Measurements from ENCODE around the gene ITGB6. TPM values are rescaled to one million over a fixed set of nuclear protein-coding genes. Genes with fewer than 3 reads are reported as not detected.
A peak's percentile ranks its signal among the peaks of the same experiment; 100 is the strongest.

The ITGB6 gene
- total RNA-seq, 8 experiments from 2014 or later, result 0.04 to 4.0 (median 0.07) TPM

- H3K4me3 ChIP-seq, result no peak overlapping the region
- H3K27ac ChIP-seq, result no peak overlapping the region
- WGBS, 10 experiments, result 18 to 92% (median 80%) methylated on average over 1 to 4 of the region's 7 CpGs; no CpG with 5 or more reads in 1 of the 10 experiments
- in situ Hi-C loops (cut with MboI; ENCODE audit: low pct_unique_long_range_greater_than_20kb in 2 of 9, low sequenced_read_pairs in 9 of 9, unreplicated experiment in 9 of 9), result no loop called here
- no peaks in the 10 kb centered on the region for H3K4me1 ChIP-seq (replicated peaks in 1 of 2)
- ATAC-seq (replicated peaks in 6 of 8), result peak in 2 of 8 experiments; percentile 87 to 91
These were observed 14.7 kb upstream of the ITGB6 start for GRCh38 chr2:160214461-160215445.

GRCh38 chr2:160213511-160213910 lies 13.4 kb upstream of the ITGB6 start:
- in situ Hi-C loops (cut with MboI; ENCODE audit: low pct_unique_long_range_greater_than_20kb in 2 of 9, low sequenced_read_pairs in 9 of 9, unreplicated experiment in 9 of 9), result no loop called here
- 60 to 96% (median 81%) methylated on average over 1 to 9 of the region's 10 CpGs; no CpG with 5 or more reads in 2 of the 10 experiments for WGBS, 10 experiments
- Histone ChIP-seq H3K4me1 (replicated peaks in 1 of 2) (no peaks in the 10 kb centered on the region), H3K27ac (no peak overlapping the region), H3K4me3 (no peak overlapping the region)
- no peak for ATAC-seq (replicated peaks in 6 of 8)

- no peak overlapping the region for H3K27ac ChIP-seq
- peak in 4 of 8 experiments; percentile 19 to 89 (median 48) for ATAC-seq (replicated peaks in 6 of 8)
- in situ Hi-C loops (cut with MboI; ENCODE audit: low pct_unique_long_range_greater_than_20kb in 2 of 9, low sequenced_read_pairs in 9 of 9, unreplicated experiment in 9 of 9), result no loop called here
- WGBS, 10 experiments, result 33 to 70% (median 50%) methylated on average over 1 to 10 of the region's 11 CpGs
- no peak overlapping the region for H3K4me3 ChIP-seq
- H3K4me1 ChIP-seq (replicated peaks in 1 of 2), result no peaks in the 10 kb centered on the region
These were observed 10.6 kb upstream of the ITGB6 start for GRCh38 chr2:160210599-160211138.

GRCh38 chr2:160209516-160209856 lies 9.4 kb upstream of the ITGB6 start:
- 0 to 100% (median 82%) methylated on average over 1 of the region's 1 CpG; no CpG with 5 or more reads in 6 of the 10 experiments for WGBS, 10 experiments
- in situ Hi-C loops (cut with MboI; ENCODE audit: low pct_unique_long_range_greater_than_20kb in 2 of 9, low sequenced_read_pairs in 9 of 9, unreplicated experiment in 9 of 9), result no loop called here
- H3K27ac ChIP-seq, result no peak overlapping the region
- ATAC-seq (replicated peaks in 6 of 8), result peak in 1 of 8 experiments; percentile 2
- H3K4me1 ChIP-seq (replicated peaks in 1 of 2), result no peaks in the 10 kb centered on the region
- no peak overlapping the region for H3K4me3 ChIP-seq

- ATAC-seq (replicated peaks in 6 of 8), result no peak
- in situ Hi-C loops (cut with MboI; ENCODE audit: low pct_unique_long_range_greater_than_20kb in 2 of 9, low sequenced_read_pairs in 9 of 9, unreplicated experiment in 9 of 9), result no loop called here
- no peaks in the 10 kb centered on the region for H3K4me1 ChIP-seq (replicated peaks in 1 of 2)
- no peak overlapping the region for H3K27ac ChIP-seq
- H3K4me3 ChIP-seq, result no peak overlapping the region
- WGBS, 10 experiments, result 42 to 90% (median 64%) methylated on average over 2 to 7 of the region's 11 CpGs
These were observed 8.8 kb upstream of the ITGB6 start for GRCh38 chr2:160208655-160209515.

GRCh38 chr2:160207804-160208654 lies 8.0 kb upstream of the ITGB6 start:
- Histone ChIP-seq H3K4me1 (replicated peaks in 1 of 2) (no peaks in the 10 kb centered on the region), H3K27ac (no peak overlapping the region), H3K4me3 (no peak overlapping the region)
- peak in 6 of 8 experiments; percentile 11 to 62 (median 38) for ATAC-seq (replicated peaks in 6 of 8)
- in situ Hi-C loops (cut with MboI; ENCODE audit: low pct_unique_long_range_greater_than_20kb in 2 of 9, low sequenced_read_pairs in 9 of 9, unreplicated experiment in 9 of 9), result no loop called here
- WGBS, 10 experiments, result 29 to 100% (median 80%) methylated on average over 2 to 11 of the region's 12 CpGs

GRCh38 chr2:160207271-160207670 lies 7.2 kb upstream of the ITGB6 start:
- no peak overlapping the region for H3K4me3 ChIP-seq
- no peak for ATAC-seq (replicated peaks in 6 of 8)
- in situ Hi-C loops (cut with MboI; ENCODE audit: low pct_unique_long_range_greater_than_20kb in 2 of 9, low sequenced_read_pairs in 9 of 9, unreplicated experiment in 9 of 9), result no loop called here
- WGBS, 10 experiments, result 80 to 100% (median 98%) methylated on average over 1 to 4 of the region's 4 CpGs; no CpG with 5 or more reads in 2 of the 10 experiments
- no peak overlapping the region for H3K27ac ChIP-seq
- H3K4me1 ChIP-seq (replicated peaks in 1 of 2), result no peaks in the 10 kb centered on the region

GRCh38 chr2:160206436-160206835 lies 6.4 kb upstream of the ITGB6 start:
- no peak overlapping the region for H3K27ac ChIP-seq
- in situ Hi-C loops (cut with MboI; ENCODE audit: low pct_unique_long_range_greater_than_20kb in 2 of 9, low sequenced_read_pairs in 9 of 9, unreplicated experiment in 9 of 9), result no loop called here

GRCh38 chr2:160205505-160205904 lies 5.4 kb upstream of the ITGB6 start:
- Histone ChIP-seq H3K4me3 (no peak overlapping the region), H3K4me1 (replicated peaks in 1 of 2) (no peaks in the 10 kb centered on the region), H3K27ac (no peak overlapping the region)
- in situ Hi-C loops (cut with MboI; ENCODE audit: low pct_unique_long_range_greater_than_20kb in 2 of 9, low sequenced_read_pairs in 9 of 9, unreplicated experiment in 9 of 9), result no loop called here
- ATAC-seq (replicated peaks in 6 of 8), result peak in 7 of 8 experiments; percentile 21 to 96 (median 62)
- 11 to 100% (median 86%) methylated on average over 1 to 5 of the region's 7 CpGs; no CpG with 5 or more reads in 2 of the 10 experiments for WGBS, 10 experiments

More at GRCh38 chr2:160206436-160206835, 6.4 kb upstream of the ITGB6 start:
- WGBS, 10 experiments, result 70 to 100% (median 95%) methylated on average over 2 to 4 of the region's 4 CpGs; no CpG with 5 or more reads in 2 of the 10 experiments
- Histone ChIP-seq H3K4me1 (replicated peaks in 1 of 2) (no peaks in the 10 kb centered on the region), H3K4me3 (no peak overlapping the region)
- no peak for ATAC-seq (replicated peaks in 6 of 8)

GRCh38 chr2:160203422-160203821 lies 3.4 kb upstream of the ITGB6 start:
- no peak for ATAC-seq (replicated peaks in 6 of 8)
- H3K4me1 ChIP-seq (replicated peaks in 1 of 2), result no peaks in the 10 kb centered on the region
- H3K4me3 ChIP-seq, result no peak overlapping the region
- WGBS, 10 experiments, result 0 to 90% (median 62%) methylated on average over 1 to 2 of the region's 3 CpGs; no CpG with 5 or more reads in 6 of the 10 experiments
- in situ Hi-C loops (cut with MboI; ENCODE audit: low pct_unique_long_range_greater_than_20kb in 2 of 9, low sequenced_read_pairs in 9 of 9, unreplicated experiment in 9 of 9), result no loop called here
- no peak overlapping the region for H3K27ac ChIP-seq

- no peak for ATAC-seq (replicated peaks in 6 of 8)
- WGBS, 10 experiments, result 75 to 100% (median 100%) methylated on average over 1 of the region's 1 CpG; no CpG with 5 or more reads in 6 of the 10 experiments
- no peak overlapping the region for H3K4me3 ChIP-seq
- H3K27ac ChIP-seq, result no peak overlapping the region
- H3K4me1 ChIP-seq (replicated peaks in 1 of 2), result no peaks in the 10 kb centered on the region
- in situ Hi-C loops (cut with MboI; ENCODE audit: low pct_unique_long_range_greater_than_20kb in 2 of 9, low sequenced_read_pairs in 9 of 9, unreplicated experiment in 9 of 9), result no loop called here
These were observed 2.9 kb upstream of the ITGB6 start for GRCh38 chr2:160203007-160203406.

All from motor neuron (in vitro differentiated cells).